CD4-positive, alpha-beta T cell treated with Interleukin-4 for 1 hour (primary cell): ENCODE measurements around the gene GALNT10.

ENCODE experiments used
- DNase-seq, 2 donors: peaks; one replicate each; pipeline ENCODE4 v3.0.0-alpha.2; 2020 to 2022

Gene GALNT10

DNA sequence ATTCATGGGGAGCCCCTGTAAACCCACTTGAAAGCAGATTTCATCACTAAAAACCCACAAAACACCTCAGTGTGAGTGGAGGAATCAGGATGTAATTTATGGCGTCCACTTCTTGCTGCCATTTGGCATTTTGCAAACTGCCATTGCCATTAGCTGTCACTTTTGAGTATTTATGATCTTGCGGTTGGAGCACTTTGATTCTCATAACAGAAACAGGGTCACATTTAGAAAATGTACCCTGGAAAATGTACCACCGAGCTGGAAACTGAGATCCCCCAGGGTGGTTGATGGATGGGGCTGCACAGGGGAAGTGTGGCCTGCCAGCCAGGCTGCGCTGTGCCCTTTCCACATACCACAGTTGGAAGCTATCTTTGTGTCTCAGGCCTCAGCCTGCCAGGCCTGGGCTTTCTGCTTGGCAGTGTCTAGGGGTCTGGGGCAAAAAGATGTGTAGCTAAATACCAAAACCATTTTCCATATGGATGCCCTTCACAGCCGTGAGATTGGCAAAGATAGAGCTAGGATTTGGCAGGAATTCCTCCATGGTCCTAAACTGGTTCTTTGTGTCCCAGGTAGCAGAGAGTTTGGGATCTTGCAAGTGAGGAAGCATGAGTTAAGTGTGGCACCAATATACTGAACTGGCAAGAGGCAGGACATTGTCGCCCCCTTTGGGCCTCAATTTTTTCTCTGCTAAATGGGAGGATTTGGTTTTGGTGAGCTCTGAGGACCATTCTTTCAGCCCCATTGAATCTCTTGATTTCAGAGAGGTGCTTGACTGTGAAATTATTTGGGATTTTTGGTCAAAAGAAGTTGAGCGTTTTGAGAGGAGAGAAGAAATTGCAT, 46.2 kb downstream of the GALNT10 start:
- DNase-seq: peak in 1 of 2 donors; percentile 19

DNA sequence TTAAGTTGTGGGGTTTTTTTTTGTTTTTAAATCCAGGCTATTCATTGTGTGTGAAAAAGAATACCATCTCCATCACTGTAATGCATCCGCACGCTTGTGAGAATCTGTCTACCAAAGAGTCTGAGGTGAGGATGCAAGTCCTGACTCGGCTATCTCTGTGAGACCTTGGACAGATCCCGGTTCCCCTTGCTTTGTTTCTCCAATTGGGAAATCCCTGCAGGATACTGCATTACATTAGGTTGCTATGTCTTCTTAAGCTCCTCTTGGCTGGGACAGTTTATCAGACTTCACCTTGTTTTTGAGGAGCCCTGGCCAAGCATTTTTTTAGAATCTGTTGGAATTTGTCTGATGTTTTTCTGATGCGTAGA, 46.8 kb downstream of the GALNT10 start:
- no peak for DNase-seq

DNA sequence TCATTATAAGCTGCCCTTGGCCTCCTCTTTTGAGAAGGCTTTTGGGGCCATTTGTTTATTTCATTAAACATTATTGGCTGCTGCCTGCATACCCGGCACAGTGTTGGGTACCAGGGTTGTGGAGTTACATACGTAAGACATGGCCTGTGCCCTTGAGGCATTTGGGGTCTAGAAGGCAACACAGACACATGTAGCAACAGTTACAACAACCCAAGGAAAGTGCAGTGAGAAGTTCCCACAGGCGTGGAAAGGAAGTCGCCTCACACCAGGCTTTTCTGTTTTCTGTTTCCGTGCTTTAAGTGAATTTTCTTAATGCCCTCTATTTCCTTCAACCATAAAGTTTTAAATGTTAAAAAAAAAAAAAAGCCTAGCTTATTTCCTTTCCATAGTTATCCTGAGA, 47.4 kb downstream of the GALNT10 start:
- DNase-seq: no peak

- DNase-seq: peak in 1 of 2 donors; percentile 22
These were observed 48.4 kb downstream of the GALNT10 start for GRCh38 chr5:154238776-154239481.

GRCh38 chr5:154240595-154240994, 50.1 kb downstream of the GALNT10 start:
- no peak for DNase-seq

DNA sequence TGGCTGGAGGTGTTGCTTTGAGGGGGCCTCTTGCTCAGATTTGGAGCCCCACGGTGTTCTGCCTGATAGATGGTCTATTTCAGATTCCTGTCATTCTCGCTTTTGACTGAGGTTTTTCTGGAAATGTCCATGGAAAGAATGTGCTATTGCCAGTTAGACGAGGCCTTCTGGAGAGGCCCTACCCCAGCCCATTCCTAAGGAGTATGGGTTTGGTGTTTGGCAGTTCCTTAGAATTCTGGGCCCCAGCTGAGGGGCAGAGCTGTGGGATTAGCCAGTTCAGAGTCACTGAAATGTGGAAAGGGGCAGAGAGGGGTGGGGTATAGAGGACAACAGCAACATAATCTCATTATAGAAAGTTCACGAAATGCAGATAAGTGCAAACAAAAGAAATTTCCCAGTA, 50.5 kb downstream of the GALNT10 start:
- DNase-seq: no peak

DNA sequence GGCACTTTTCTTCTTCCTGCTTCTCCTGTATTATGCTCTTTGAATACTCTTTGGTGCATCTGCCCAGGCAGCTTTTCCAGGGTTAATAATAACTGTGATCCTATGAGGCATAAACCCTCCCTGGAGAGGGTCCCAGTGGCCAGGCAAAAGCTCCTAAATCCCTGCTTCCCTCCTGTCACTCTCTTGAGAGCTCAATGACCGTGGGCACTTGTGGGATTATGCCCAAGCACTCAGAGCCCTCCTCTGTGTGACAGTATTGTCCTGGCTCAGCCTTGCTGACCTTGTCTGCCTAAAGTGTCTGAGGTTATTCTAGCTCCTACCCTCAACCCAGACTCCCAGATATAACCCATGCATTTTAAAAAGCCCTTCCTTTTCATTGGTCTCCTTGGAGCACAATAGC, 51.9 kb downstream of the GALNT10 start:
- no peak for DNase-seq

- no peak for DNase-seq
These were observed 52.4 kb downstream of the GALNT10 start for GRCh38 chr5:154242964-154243376.

DNA sequence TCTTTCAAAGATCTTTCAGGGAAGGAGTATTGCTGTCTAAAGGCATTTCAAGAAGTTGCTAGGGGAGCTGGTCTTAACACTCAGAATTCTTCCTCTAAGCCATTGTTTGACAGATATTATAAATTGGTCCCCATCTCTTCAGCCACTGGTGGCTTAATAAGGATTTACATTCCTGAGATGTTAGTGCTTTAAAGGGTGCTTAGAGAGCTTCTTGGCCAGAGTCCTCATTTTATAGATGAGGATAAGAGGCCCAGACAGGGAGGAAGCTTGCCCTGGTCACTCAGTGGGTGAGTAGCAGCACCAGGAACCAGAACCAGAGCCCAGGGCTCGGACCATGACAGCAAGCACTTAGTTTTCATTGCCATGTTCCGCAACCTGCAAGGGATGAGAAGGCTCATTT, 53.2 kb downstream of the GALNT10 start:
- DNase-seq: no peak

GRCh38 chr5:154244476-154244875, 53.9 kb downstream of the GALNT10 start:
- no peak for DNase-seq

GRCh38 chr5:154248691-154249090, 58.2 kb downstream of the GALNT10 start:
- no peak for DNase-seq

GRCh38 chr5:154249826-154250225, 59.3 kb downstream of the GALNT10 start:
- no peak for DNase-seq

GRCh38 chr5:154251529-154251928, 61.0 kb downstream of the GALNT10 start:
- DNase-seq: no peak

GRCh38 chr5:154253807-154254206, 63.3 kb downstream of the GALNT10 start:
- no peak for DNase-seq

DNA sequence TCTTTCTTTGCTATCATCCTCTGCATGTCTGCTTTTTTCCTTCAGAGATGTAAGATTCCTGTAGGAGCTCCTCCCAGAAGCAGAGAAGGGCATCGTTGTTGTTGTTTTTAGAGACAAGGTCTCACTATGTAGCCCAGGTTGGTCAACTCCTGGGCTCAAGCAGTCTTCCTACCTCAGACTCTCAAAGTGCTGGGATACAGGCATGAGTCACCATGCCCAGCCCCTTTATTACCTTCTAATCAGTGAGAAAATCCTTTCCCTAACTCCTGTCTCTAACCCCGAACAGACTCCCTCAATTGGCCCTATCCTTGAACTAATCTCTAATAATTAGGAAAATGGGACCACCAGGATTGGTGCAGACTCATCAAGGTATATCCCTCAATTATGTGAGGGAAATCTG, 64.4 kb downstream of the GALNT10 start:
- DNase-seq: no peak

DNA sequence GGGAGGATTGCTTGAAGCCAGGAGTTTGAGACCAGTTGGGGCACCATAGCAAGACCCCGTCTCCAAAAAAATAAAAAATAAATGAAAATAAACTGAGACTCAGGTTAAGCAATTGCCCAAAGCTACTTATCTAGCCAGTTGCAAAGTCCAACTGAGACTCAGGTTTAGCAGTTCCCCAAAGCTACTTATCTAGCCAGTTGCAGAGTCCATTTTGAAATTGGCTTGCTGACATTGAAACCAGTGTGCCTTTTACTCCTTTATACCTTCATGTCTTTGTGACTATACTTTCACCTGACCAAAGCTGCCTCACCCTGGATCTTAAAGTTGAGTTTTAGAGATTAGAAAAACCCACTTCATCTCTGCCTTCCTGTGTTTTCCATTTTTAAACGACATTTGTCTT, 66.5 kb downstream of the GALNT10 start:
- DNase-seq: no peak

DNA sequence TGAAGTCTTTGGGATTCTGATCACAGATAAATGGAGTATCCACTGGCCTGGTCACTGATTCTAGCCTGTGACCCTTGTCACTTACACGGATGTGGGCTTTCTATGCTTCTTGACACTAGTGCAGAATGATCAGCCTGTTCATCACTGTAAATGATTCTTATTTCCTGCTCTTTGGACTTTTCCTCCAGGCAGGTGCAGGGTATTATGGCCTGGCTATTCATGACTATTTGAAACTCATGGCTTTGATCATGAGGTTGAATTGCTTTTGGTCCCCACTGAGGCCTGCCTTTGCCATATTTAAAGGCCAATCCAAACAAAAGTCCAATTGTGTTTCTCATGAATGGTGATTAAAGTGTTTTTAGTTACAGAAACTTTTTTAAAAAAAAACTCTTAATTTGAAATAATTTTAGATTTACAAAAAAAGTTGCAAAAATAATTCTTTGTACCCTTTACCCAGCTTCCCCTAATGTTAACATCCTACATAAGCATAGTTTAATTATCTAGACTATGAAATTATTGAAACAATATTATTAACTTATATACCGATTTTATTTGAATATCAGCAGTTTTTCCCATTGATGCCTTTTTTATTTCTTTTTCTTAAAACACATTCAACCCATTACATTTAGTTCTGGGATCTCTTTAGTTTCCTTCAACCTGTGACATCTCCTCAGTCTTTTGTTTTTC, 68.1 kb downstream of the GALNT10 start:
- DNase-seq: no peak

DNA sequence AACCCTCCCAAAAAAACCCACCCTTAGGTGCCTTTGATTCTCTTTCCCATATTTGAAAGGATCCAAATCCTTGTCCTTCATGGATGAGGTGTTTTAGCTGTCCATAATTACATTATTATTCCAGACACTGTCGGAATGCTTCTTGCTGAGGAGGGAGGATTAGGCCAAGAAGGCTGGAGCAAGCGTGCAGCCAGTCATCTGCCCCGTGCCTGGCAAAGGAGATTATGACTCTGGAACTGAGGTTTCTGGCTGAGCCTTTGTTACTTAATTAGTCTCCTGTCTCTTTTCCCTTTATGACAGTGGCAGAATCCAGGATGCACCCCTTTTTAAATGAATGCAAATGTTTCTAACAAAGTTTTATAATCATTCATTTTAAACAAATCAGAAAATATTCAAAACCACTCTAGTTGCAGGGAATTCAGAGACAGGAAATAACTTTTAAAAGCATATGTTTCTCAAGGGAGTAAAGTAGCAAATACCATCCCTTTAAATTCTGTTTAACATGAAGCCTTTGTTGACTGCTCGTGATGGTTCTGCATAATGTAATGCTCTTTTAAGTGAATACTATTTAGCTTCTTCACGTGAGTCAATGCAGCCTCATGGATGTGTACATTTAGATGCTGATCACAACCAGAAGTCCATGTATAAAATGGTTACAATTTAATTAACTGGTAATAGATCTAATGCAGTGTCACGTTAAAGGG, 69.8 kb downstream of the GALNT10 start:
- DNase-seq: no peak

- DNase-seq: no peak
These were observed 71.8 kb downstream of the GALNT10 start for GRCh38 chr5:154262342-154262741.

DNA sequence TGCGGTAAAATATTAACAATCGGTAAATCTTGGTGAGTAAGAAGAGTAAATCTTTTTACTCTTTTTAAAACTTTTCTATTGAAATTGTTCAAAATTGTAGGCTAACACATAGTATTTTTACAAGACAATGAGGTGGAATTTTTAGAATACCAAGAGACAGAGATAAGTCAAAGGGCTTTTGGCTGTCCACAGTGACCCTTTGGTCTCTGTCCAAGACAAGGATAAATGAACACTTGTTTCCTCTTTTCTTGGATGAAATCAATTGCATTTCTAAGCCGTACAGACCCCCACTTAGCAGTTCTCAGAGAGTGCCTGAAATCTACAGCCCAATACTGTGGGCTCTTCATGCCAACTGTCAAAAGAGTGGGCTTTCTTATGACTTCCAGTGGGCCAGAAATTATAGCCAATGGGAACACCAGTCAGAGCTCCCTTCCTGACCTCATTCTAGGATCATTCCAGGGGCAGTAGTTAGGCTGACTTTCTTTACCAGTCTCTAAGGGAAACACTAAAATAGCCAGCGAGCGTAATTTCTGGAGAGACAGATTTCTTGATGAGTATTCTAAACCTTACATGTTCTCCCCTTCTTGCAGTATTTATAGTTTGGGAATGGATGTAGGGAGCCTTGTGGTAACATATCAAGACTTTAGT, 74.1 kb downstream of the GALNT10 start:
- no peak for DNase-seq

- no peak for DNase-seq
These were observed 74.8 kb downstream of the GALNT10 start for GRCh38 chr5:154265197-154265773.

DNA sequence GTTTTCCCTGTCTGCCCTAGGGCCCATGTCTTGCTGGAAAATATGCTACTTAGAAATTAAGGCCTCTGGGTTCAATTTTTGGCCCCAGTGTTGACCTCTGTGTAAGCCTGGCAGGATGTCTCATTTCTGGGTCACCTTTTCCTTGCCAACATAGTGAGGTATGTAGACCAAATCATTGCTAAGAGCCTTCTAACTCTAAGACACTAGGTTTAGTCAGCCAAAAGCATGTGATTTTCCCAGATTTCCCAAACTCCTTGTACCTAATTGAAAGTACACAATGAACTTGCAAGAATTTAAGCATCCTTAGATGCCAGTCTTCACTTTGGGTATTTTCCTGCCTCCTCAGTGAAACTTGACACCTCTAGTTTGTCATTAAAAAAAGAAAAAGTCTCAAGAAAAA, 77.0 kb downstream of the GALNT10 start:
- no peak for DNase-seq
